Measurements from ENCODE around the gene CLIP1.
"Not testable (repeated sequence)": the region's sequence is repeated elsewhere in the genome, so short reads cannot be mapped to it uniquely, and the experiment has no call there.

The CLIP1 gene

DNA sequence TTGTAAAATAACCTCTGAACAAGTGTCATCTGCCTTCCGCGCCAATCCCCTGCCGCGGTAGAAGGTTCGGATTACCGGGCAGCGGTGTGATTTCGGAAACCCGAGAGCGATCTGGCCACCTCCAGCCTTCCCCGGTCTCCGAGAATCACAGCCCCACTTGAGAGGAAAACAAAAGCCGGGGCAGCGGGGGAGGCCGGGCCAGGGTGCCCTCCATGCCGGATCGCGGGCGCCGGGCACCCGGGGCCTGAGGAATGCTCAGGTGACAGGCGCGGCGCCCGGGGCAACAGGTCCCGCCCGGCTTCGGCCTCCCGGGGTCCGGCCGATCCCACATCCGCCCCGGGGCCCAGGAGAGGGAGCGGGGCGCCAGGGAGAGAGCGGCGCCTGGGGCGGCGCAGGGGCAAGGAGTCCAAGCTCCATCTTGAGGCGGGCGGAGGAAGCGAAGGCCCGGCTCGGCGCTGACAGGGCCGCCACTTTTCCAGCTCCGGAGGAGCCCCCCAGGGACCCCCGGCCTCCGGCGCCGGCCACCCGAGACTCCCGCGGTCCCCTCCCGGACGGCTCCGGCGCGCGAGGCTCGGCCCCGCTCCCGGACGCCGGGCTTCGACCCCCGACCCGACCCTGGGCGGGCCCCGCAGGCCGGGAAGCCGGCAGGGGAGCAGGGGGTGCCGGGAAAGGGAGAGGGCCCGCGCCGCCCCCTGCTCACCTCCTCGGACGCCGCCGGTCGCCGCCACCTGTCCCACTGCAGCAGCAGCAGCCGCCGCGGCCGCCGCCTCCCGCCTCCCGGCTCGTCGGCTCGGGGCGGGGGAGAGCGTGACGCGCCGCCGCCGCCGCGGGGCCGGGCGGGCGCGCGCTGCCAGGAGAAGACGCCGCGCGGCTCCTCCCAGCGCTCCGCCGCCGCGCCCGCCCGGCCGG lies at the start of gene CLIP1:
CLIP1 (minus strand) TSS at position 849 of the 909 bp plus-strand sequence. CDS start 42,217 bp downstream, outside the sequence.
- Histone ChIP-seq H3K79me2 (ENCODE audit: low read length) (peaks cover 39% of the 10 kb centered on the region), H3K9ac (ENCODE audit: low read length) (peak within 1 kb of the TSS; percentile 85), H3K4me1 (ENCODE audit: low read length) (peaks cover 42% of the 10 kb centered on the region), H4K20me1 (ENCODE audit: insufficient read depth, low read length) (no peaks in the 10 kb centered on the region), H3K36me3 (replicated peaks; ENCODE audit: low read depth, low read length) (no peaks in the 10 kb centered on the region), H3K4me2 (ENCODE audit: low read length) (peak within 1 kb of the TSS; percentile 100), H3K9me3 (ENCODE audit: insufficient read depth, low read length) (no peaks in the 10 kb centered on the region), H3K27ac (ENCODE audit: low read length) (peak within 1 kb of the TSS; percentile 60), H3K27me3 (ENCODE audit: low read depth, low read length) (peaks cover 6% of the 10 kb centered on the region; the same call in 1 of the 2 replicates), H3K4me3 (ENCODE audit: low read length) (peak within 1 kb of the TSS; percentile 88), H2AFZ (ENCODE audit: low read depth, low read length) (peak within 1 kb of the TSS; percentile 77)
- TF ChIP-seq, protein P1, sequence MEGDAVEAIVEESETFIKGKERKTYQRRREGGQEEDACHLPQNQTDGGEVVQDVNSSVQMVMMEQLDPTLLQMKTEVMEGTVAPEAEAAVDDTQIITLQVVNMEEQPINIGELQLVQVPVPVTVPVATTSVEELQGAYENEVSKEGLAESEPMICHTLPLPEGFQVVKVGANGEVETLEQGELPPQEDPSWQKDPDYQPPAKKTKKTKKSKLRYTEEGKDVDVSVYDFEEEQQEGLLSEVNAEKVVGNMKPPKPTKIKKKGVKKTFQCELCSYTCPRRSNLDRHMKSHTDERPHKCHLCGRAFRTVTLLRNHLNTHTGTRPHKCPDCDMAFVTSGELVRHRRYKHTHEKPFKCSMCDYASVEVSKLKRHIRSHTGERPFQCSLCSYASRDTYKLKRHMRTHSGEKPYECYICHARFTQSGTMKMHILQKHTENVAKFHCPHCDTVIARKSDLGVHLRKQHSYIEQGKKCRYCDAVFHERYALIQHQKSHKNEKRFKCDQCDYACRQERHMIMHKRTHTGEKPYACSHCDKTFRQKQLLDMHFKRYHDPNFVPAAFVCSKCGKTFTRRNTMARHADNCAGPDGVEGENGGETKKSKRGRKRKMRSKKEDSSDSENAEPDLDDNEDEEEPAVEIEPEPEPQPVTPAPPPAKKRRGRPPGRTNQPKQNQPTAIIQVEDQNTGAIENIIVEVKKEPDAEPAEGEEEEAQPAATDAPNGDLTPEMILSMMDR (IDR thresholded peaks at IDR 0.05; ENCODE audit: low read depth, low read length) = peak; percentile 58
- TF ChIP-seq EZH2phosphoT487 (IDR thresholded peaks at IDR 0.05; ENCODE audit: low read depth) = no peak

DNA sequence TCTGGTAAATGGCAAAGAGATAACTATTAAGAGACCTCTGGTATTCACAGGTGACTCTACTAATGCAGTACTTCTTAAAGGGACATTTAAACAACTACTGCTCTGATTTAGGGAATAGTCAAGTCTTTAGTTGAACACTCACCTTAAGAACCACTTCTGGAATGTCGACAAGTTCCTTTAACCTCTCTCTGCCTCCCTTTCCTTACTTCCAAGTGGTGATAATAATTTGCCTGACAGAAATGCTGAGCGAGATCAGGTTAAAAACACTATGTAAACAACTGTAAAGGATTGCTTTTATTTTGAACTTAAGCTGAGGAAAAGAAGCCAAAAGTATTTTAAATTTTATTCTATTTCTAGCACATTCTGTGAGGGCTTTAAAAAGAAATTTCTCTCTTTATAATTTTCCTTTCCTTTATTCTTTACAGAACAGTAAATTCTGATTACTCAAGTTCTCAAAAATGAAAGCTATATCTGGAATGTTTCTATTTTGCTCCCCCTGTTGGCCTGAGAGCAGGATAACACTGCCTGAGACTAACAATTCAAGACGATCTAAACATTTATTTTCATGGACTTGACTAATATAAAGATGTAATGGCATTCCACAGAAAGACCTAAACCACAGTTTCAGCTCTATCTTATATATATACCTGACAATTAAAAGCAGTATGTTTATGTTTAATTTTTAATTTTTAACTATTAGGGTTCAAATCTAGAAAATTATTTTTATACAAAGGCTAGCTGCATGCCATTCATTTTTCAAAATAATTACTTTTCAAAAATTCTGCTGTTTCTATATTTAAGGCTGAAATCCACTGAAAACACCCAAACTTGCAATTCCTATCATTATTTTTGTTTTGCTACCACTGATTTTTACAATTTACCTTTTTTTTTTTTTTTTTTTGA lies 49.1 kb upstream of the CLIP1 start:
- peaks cover 30% of the 10 kb centered on the region for H3K36me3 ChIP-seq (replicated peaks; ENCODE audit: low read depth, low read length)
- no peaks in the 10 kb centered on the region for H3K27me3 ChIP-seq (ENCODE audit: low read depth, low read length)
- H3K9ac ChIP-seq (ENCODE audit: low read length) = no peak overlapping the region
- peaks cover 23% of the 10 kb centered on the region for H4K20me1 ChIP-seq (ENCODE audit: insufficient read depth, low read length)
- H3K4me3 ChIP-seq (ENCODE audit: low read length) = no peak overlapping the region
- H3K9me3 ChIP-seq (ENCODE audit: insufficient read depth, low read length) = no peaks in the 10 kb centered on the region
- H3K79me2 ChIP-seq (ENCODE audit: low read length) = no peaks in the 10 kb centered on the region
- TF ChIP-seq, protein P1 (IDR thresholded peaks at IDR 0.05; ENCODE audit: low read depth, low read length) = peak; percentile 74
- TF ChIP-seq EZH2phosphoT487 (IDR thresholded peaks at IDR 0.05; ENCODE audit: low read depth) = no peak
- H3K27ac ChIP-seq (ENCODE audit: low read length) = no peak overlapping the region
- no peak overlapping the region for H3K4me2 ChIP-seq (ENCODE audit: low read length)
- peaks cover 24% of the 10 kb centered on the region for H3K4me1 ChIP-seq (ENCODE audit: low read length)
- no peak overlapping the region for H2AFZ ChIP-seq (ENCODE audit: low read depth, low read length)

DNA sequence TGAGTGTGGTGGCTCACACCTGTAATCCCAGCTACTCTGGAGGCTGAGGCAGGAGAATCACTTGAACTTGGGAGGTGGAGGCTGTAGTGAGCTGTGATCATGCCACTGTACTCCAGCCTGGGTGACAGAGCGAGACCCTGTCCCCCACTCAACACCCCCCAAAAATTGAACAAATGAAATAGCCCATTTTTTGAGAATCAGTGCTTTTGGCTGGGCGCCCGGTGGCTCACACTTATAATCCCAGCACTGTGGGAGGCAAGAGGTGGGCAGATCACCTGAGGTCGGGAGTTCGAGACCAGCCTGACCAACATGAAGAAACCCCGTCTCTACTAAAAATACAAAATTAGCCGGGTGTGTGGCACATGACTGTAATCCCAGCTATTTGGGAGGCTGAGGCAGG lies 48.1 kb upstream of the CLIP1 start:
- H3K9ac ChIP-seq (ENCODE audit: low read length); H3K27me3 ChIP-seq (ENCODE audit: low read depth, low read length); H3K27ac ChIP-seq (ENCODE audit: low read length); H3K79me2 ChIP-seq (ENCODE audit: low read length); H3K9me3 ChIP-seq (ENCODE audit: insufficient read depth, low read length); H3K4me3 ChIP-seq (ENCODE audit: low read length); H3K4me2 ChIP-seq (ENCODE audit: low read length); H2AFZ ChIP-seq (ENCODE audit: low read depth, low read length): not testable (repeated sequence)
- Histone ChIP-seq H3K36me3 (replicated peaks; ENCODE audit: low read depth, low read length) (peaks cover 24% of the 10 kb centered on the region), H3K4me1 (ENCODE audit: low read length) (peaks cover 23% of the 10 kb centered on the region), H4K20me1 (ENCODE audit: insufficient read depth, low read length) (peaks cover 18% of the 10 kb centered on the region)

DNA sequence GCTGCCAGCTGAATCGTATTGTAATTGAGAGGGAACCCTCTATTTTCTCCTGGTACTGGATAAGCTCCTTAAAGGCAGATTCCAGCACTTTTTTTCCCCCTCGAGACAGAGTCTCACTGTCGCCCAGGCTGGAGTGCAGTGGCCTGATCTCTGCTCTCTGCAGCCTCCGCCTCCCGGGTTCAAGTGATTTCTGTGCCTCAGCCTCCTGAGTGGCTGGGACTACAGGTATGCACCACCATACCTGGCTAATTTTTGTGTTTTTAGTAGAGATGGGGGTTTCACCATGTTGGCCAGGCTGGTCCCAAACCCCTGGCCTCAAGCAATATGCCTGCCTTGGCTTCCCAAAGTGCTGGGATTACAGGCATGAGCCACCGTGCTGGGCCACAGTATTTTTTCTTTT lies 47.4 kb upstream of the CLIP1 start:
- not testable (repeated sequence) for H3K9me3 ChIP-seq (ENCODE audit: insufficient read depth, low read length); H3K27ac ChIP-seq (ENCODE audit: low read length); H3K27me3 ChIP-seq (ENCODE audit: low read depth, low read length); H3K79me2 ChIP-seq (ENCODE audit: low read length); H3K4me2 ChIP-seq (ENCODE audit: low read length); H2AFZ ChIP-seq (ENCODE audit: low read depth, low read length); H3K9ac ChIP-seq (ENCODE audit: low read length); H3K4me3 ChIP-seq (ENCODE audit: low read length)
- peaks cover 16% of the 10 kb centered on the region for H3K4me1 ChIP-seq (ENCODE audit: low read length)
- peaks cover 11% of the 10 kb centered on the region for H4K20me1 ChIP-seq (ENCODE audit: insufficient read depth, low read length)
- H3K36me3 ChIP-seq (replicated peaks; ENCODE audit: low read depth, low read length) = peaks cover 19% of the 10 kb centered on the region
